ENCODE measurements around the gene ERI3. TPM values are rescaled to one million over a fixed set of nuclear protein-coding genes. Genes with fewer than 3 reads are reported as not detected.

The ERI3 gene
- total and polyA plus RNA-seq, 2 donors from 2014 or later = 60.4 to 126 TPM

DNA sequence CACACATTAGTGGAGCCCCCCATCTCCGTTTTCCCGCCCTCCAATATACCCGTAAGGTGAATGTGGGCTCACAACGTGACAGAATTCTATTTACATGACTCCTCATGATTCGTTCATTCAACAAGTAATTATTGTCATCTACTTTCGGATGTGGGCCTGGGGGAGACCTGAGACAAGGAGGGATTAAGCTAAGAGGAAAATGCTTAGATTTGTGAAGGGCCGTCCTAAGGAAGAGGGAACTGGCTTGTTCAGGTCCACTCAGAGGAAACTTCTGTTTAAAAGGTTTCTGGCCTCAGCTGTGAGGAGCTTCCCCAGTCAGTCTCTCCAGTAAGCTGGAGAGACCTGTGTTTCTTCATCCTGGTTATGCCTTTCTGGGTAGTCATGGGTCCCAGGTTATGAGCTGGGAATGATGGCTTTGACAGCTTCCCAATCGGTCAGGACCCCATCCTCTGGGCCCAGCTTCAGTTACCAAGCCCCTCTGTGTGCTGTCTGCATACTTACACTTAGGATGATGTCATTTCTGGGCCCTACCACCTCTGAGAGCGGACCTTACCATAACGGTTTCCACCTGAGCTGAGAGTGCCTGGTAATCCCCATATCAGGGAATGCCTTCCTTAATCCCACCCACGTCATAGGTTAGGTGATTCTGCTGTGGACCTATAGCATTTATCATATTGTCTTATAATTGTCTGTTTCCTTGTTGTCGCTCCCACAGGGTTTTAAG lies 687 bp upstream of the ERI3 start:
- no peak overlapping the region for H3K9ac ChIP-seq (ENCODE audit: low read length in 3 of 3)
- no peaks in the 10 kb centered on the region for H3K36me3 ChIP-seq (ENCODE audit: control insufficient read depth in 2 of 3, insufficient read depth in 3 of 3, low read length in 3 of 3)
- no peak overlapping the region for H3K27ac ChIP-seq (ENCODE audit: low read depth in 2 of 2, low read length in 2 of 2)
- no peaks in the 10 kb centered on the region for H3K27me3 ChIP-seq (ENCODE audit: control insufficient read depth, insufficient read depth, low read length)
- FAIRE-seq (no peak), DNase-seq (no peak)
- TF ChIP-seq, protein P1, sequence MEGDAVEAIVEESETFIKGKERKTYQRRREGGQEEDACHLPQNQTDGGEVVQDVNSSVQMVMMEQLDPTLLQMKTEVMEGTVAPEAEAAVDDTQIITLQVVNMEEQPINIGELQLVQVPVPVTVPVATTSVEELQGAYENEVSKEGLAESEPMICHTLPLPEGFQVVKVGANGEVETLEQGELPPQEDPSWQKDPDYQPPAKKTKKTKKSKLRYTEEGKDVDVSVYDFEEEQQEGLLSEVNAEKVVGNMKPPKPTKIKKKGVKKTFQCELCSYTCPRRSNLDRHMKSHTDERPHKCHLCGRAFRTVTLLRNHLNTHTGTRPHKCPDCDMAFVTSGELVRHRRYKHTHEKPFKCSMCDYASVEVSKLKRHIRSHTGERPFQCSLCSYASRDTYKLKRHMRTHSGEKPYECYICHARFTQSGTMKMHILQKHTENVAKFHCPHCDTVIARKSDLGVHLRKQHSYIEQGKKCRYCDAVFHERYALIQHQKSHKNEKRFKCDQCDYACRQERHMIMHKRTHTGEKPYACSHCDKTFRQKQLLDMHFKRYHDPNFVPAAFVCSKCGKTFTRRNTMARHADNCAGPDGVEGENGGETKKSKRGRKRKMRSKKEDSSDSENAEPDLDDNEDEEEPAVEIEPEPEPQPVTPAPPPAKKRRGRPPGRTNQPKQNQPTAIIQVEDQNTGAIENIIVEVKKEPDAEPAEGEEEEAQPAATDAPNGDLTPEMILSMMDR (IDR thresholded peaks at IDR 0.05; ENCODE audit: borderline replicate concordance, extremely low read depth, insufficient read depth) = no peak
- H3K9me3 ChIP-seq (ENCODE audit: control insufficient read depth in 2 of 3, insufficient read depth in 1 of 3, low read length in 3 of 3) = no peaks in the 10 kb centered on the region
- peaks cover 0 to 11% (median 4%) of the 10 kb centered on the region in 3 donors for H3K4me1 ChIP-seq (ENCODE audit: control insufficient read depth in 2 of 3, insufficient read depth in 2 of 3, low read depth in 1 of 3, low read length in 3 of 3)
- H3K4me3 ChIP-seq (ENCODE audit: low read length in 3 of 3) = peak overlapping the region; percentile 40 to 50 (median 45)
- intact Hi-C loops (cut with DNase I) = no loop called here

DNA sequence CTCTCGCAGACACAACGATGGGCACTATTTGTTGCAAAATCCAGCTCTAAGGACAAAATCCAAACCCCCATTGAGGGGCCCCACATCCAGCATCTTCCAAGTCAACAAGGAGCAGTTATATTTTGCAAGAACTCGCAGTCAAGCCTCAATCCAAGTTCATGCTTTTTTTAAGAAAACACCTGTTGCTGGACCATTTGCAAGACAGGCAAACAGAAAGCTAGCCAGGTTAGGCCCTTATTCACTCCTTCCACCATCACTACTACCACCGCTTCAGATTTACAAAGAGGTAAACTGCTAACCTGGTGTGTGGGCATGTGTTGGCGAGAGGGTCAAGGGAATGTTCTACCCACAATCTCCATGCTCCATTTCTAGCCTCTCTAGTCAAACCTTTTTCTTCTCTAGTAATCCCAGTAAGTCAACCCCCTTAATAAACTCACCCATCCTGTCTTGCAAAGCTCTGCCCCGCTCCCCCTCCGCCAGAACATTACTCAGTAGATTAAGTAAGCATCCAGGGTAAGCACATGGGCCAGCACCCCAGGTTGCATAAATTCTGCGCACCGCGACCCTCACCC lies 703 bp downstream of the ERI3 start:
- H3K9ac ChIP-seq (ENCODE audit: low read length in 3 of 3) = peak overlapping the region in 2 of 3 donors; percentile 34 to 57
- H3K36me3 ChIP-seq (ENCODE audit: control insufficient read depth in 2 of 3, insufficient read depth in 3 of 3, low read length in 3 of 3) = peaks cover 0 to 4% (median 0%) of the 10 kb centered on the region in 3 donors
- H3K4me1 ChIP-seq (ENCODE audit: control insufficient read depth in 2 of 3, insufficient read depth in 2 of 3, low read depth in 1 of 3, low read length in 3 of 3) = peaks cover 0 to 11% (median 4%) of the 10 kb centered on the region in 3 donors
- no peak for FAIRE-seq
- TF ChIP-seq, protein P1 (IDR thresholded peaks at IDR 0.05; ENCODE audit: borderline replicate concordance, extremely low read depth, insufficient read depth) = no peak
- H3K9me3 ChIP-seq (ENCODE audit: control insufficient read depth in 2 of 3, insufficient read depth in 1 of 3, low read length in 3 of 3) = no peaks in the 10 kb centered on the region
- H3K4me3 ChIP-seq (ENCODE audit: low read length in 3 of 3) = peak overlapping the region; percentile 66 to 83 (median 72)
- DNase-seq = peak in 2 of 5 donors; percentile 31 to 43
- intact Hi-C loops (cut with DNase I) = no loop called here
- H3K27me3 ChIP-seq (ENCODE audit: control insufficient read depth, insufficient read depth, low read length) = no peaks in the 10 kb centered on the region
- H3K27ac ChIP-seq (ENCODE audit: low read depth in 2 of 2, low read length in 2 of 2) = no peak overlapping the region

DNA sequence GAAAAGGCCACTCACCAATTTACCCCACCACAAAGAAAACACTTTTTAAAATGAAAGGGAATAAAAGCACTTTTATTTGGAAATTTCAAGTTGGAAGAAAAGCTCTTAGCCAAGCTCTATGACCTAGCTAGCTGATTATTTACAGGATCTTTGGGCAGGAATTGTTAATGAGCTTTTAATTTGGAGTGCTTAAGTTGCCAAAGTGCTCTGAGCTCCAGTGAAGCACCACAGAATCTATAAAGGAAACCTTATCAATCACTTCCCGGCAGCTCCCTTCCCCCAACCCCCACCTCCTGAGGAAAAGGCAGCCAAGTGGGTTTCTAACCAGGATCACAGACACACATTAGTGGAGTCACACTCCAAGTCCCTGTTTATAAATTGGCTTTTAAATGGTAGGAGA lies 1.5 kb downstream of the ERI3 start:
- no peak overlapping the region for H3K27ac ChIP-seq (ENCODE audit: low read depth in 2 of 2, low read length in 2 of 2)
- H3K9ac ChIP-seq (ENCODE audit: low read length in 3 of 3) = no peak overlapping the region
- H3K27me3 ChIP-seq (ENCODE audit: control insufficient read depth, insufficient read depth, low read length) = no peaks in the 10 kb centered on the region
- DNase-seq = no peak
- H3K9me3 ChIP-seq (ENCODE audit: control insufficient read depth in 2 of 3, insufficient read depth in 1 of 3, low read length in 3 of 3) = no peaks in the 10 kb centered on the region
- H3K4me1 ChIP-seq (ENCODE audit: control insufficient read depth in 2 of 3, insufficient read depth in 2 of 3, low read depth in 1 of 3, low read length in 3 of 3) = peaks cover 0 to 11% (median 4%) of the 10 kb centered on the region in 3 donors
- FAIRE-seq = no peak
- H3K4me3 ChIP-seq (ENCODE audit: low read length in 3 of 3) = peak overlapping the region in 1 of 3 donors; percentile 7
- intact Hi-C loops (cut with DNase I) = no loop called here
- TF ChIP-seq, protein P1 (IDR thresholded peaks at IDR 0.05; ENCODE audit: borderline replicate concordance, extremely low read depth, insufficient read depth) = no peak
- peaks cover 0 to 4% (median 0%) of the 10 kb centered on the region in 3 donors for H3K36me3 ChIP-seq (ENCODE audit: control insufficient read depth in 2 of 3, insufficient read depth in 3 of 3, low read length in 3 of 3)

Measured in kidney (tissue), 14 donors.